H1 (cell line): ENCODE measurements around the gene SWI5. TPM values are rescaled to one million over a fixed set of nuclear protein-coding genes. Genes with fewer than 3 reads are reported as not detected.

Experiments
- CTCF ChIA-PET: fragments of 300-600 bp; sonication (Branson Sonifier 250); formaldehyde crosslinking; loops from one replicate; lab custom pipeline; 2021; ENCODE audit not compliant: partially characterized antibody; lab: Charles Lee
- POLR2A ChIA-PET: fragments of 300-600 bp; sonication (Branson Sonifier 250); formaldehyde crosslinking; loops from one replicate; lab custom pipeline; 2021; ENCODE audit warnings: inconsistent platforms; ENCODE audit not compliant: partially characterized antibody; lab: Charles Lee
- DNase-seq, 2 experiments: peaks; one replicate each; pipeline versions ENCODE4 v3.0.0 to v3.0.0-alpha.2; 2010 to 2022; ENCODE audit warnings: low spot score in 2 of 2, low read depth in 1 of 2, mixed read lengths in 1 of 2
- FAIRE-seq: peaks from 2 replicates; lab custom pipeline; 2011; peaks lifted over from hg19 to GRCh38; lab: Jason Lieb, UNC
- H2AFZ ChIP-seq: 2 replicates; pipeline ENCODE4 v1.8.1; 2012; ENCODE audit warnings: low read length, inconsistent platforms
- H2AK5ac ChIP-seq: 2 replicates; pipeline ENCODE4 v1.6.1; 2013; ENCODE audit warnings: low read depth, low read length
- H2BK120ac ChIP-seq: replicated peaks from 2 replicates; pipeline ENCODE3; 2013; ENCODE audit warnings: low read depth, low read length, inconsistent platforms
- H2BK12ac ChIP-seq: 2 replicates; pipeline ENCODE4 v1.6.1; 2013; ENCODE audit warnings: low read depth, low read length
- H2BK15ac ChIP-seq: 2 replicates; pipeline ENCODE4 v1.6.1; 2013; ENCODE audit warnings: low read length
- H2BK20ac ChIP-seq: 2 replicates; pipeline ENCODE4 v1.6.1; 2013; ENCODE audit warnings: low read length
- H2BK5ac ChIP-seq: 2 replicates; pipeline ENCODE4 v1.6.1; 2013; ENCODE audit warnings: low read depth, low read length
- H3K14ac ChIP-seq: 2 replicates; pipeline ENCODE4 v1.6.1; 2013; ENCODE audit warnings: inconsistent platforms; ENCODE audit not compliant: insufficient read length
- H3K18ac ChIP-seq: 2 replicates; pipeline ENCODE4 v1.6.1; 2013; ENCODE audit warnings: low read length; ENCODE audit errors: extremely low read depth
- H3K23ac ChIP-seq: 2 replicates; pipeline ENCODE4 v1.6.1; 2013; ENCODE audit warnings: inconsistent platforms; ENCODE audit not compliant: insufficient read length
- H3K23me2 ChIP-seq: 2 replicates; pipeline ENCODE4 v1.6.1; 2013; ENCODE audit warnings: low read depth, low read length
- H3K27ac ChIP-seq: 2 replicates; pipeline ENCODE4 v1.6.1; 2011; ENCODE audit warnings: low read depth, low read length, inconsistent platforms
- H3K27me3 ChIP-seq, 4 experiments: replicated peaks in 1 of 4; 1 replicate in 1 of 4; 2 replicates in 3 of 4; pipeline versions ENCODE4 v1.6.1 to v1.8.1; 2011 to 2013; ENCODE audit warnings: low read length in 3 of 4, mild to moderate bottlenecking in 3 of 4, inconsistent platforms in 2 of 4, mixed read lengths in 2 of 4, moderate library complexity in 1 of 4; ENCODE audit not compliant: control insufficient read depth in 3 of 4, insufficient read depth in 3 of 4; ENCODE audit errors: extremely low read depth in 1 of 4
- H3K36me3 ChIP-seq, 4 experiments: 2 replicates each; pipeline versions ENCODE4 v1.6.1 to v1.8.1; 2011 to 2013; ENCODE audit warnings: mild to moderate bottlenecking in 4 of 4, low read length in 3 of 4, moderate library complexity in 2 of 4, control low read depth in 1 of 4, inconsistent platforms in 1 of 4; ENCODE audit not compliant: insufficient read depth in 4 of 4, control insufficient read depth in 2 of 4
- H3K4ac ChIP-seq: replicated peaks from 2 replicates; pipeline ENCODE3; 2013; ENCODE audit warnings: low read length, low read depth, mixed read lengths, inconsistent platforms; ENCODE audit not compliant: insufficient read length
- H3K4me1 ChIP-seq, 4 experiments: replicated peaks in 1 of 4; 1 replicate in 1 of 4; 2 replicates in 3 of 4; pipeline versions ENCODE4 v1.6.1 to v1.8.1; 2011 to 2013; ENCODE audit warnings: low read length in 3 of 4, inconsistent platforms in 2 of 4, mixed read lengths in 1 of 4; ENCODE audit not compliant: insufficient read depth in 4 of 4, control insufficient read depth in 3 of 4
- H3K4me2 ChIP-seq, 2 experiments: 2 replicates each; pipeline versions ENCODE4 v1.6.1 to v1.8.1; 2011 to 2013; ENCODE audit warnings: low read depth in 2 of 2, low read length in 2 of 2, control low read depth in 1 of 2, inconsistent platforms in 1 of 2, mild to moderate bottlenecking in 1 of 2; ENCODE audit not compliant: insufficient read depth in 1 of 2
- H3K4me3 ChIP-seq, 4 experiments: fragments of 200-600, 300-600 bp in 1 of 4; sonication (generic), shearing (Covaris generic), sonication (Bioruptor Twin) in 1 of 4; 2 replicates each; pipeline versions ENCODE4 v1.5.1 to v1.8.1; 2011 to 2016; ENCODE audit warnings: low read length in 4 of 4, low read depth in 3 of 4, control low read depth in 2 of 4, inconsistent platforms in 2 of 4, mild to moderate bottlenecking in 2 of 4, mixed read lengths in 1 of 4, moderate library complexity in 1 of 4; ENCODE audit not compliant: insufficient read depth in 2 of 4; ENCODE audit errors: extremely low read depth in 1 of 4
- H3K56ac ChIP-seq: replicated peaks from 2 replicates; pipeline ENCODE3; 2013; ENCODE audit warnings: low read depth, mild to moderate bottlenecking, mixed read lengths, low read length, inconsistent platforms; ENCODE audit not compliant: insufficient read length
- H3K79me1 ChIP-seq: 2 replicates; pipeline ENCODE4 v1.6.1; 2013; ENCODE audit warnings: low read depth, low read length, control low read depth
- H3K79me2 ChIP-seq, 2 experiments: 2 replicates each; pipeline versions ENCODE4 v1.6.1 to v1.8.1; 2012 to 2013; ENCODE audit warnings: low read length in 2 of 2, mild to moderate bottlenecking in 2 of 2, inconsistent platforms in 1 of 2; ENCODE audit not compliant: insufficient read depth in 2 of 2, control insufficient read depth in 1 of 2
- H3K9ac ChIP-seq, 4 experiments: replicated peaks in 1 of 4; 1 replicate in 1 of 4; 2 replicates in 3 of 4; pipeline versions ENCODE4 v1.6.1 to v1.8.1; 2011 to 2013; ENCODE audit warnings: low read depth in 3 of 4, low read length in 3 of 4, control low read depth in 2 of 4, mild to moderate bottlenecking in 2 of 4, moderate library complexity in 2 of 4, inconsistent platforms in 1 of 4; ENCODE audit errors: extremely low read depth in 1 of 4
- H3K9me3 ChIP-seq, 2 experiments: 2 replicates each; pipeline versions ENCODE4 v1.6.1 to v1.8.1; 2012 to 2013; ENCODE audit warnings: mild to moderate bottlenecking in 2 of 2, moderate library complexity in 2 of 2, control low read depth in 1 of 2, inconsistent platforms in 1 of 2, low read depth in 1 of 2, low read length in 1 of 2, mixed read lengths in 1 of 2; ENCODE audit not compliant: insufficient read depth in 2 of 2
- H4K20me1 ChIP-seq, 2 experiments: replicated peaks in 1 of 2; 2 replicates each; pipeline versions ENCODE3 to v1.8.1; 2011 to 2013; ENCODE audit warnings: inconsistent platforms in 2 of 2, low read length in 2 of 2, mild to moderate bottlenecking in 1 of 2; ENCODE audit not compliant: insufficient read depth in 2 of 2, control insufficient read depth in 1 of 2
- H4K5ac ChIP-seq: 2 replicates; pipeline ENCODE4 v1.6.1; 2013; ENCODE audit warnings: low read length, low read depth, mixed read lengths, inconsistent platforms; ENCODE audit not compliant: insufficient read length
- H4K8ac ChIP-seq: 2 replicates; pipeline ENCODE4 v1.8.0; 2013; ENCODE audit warnings: mild to moderate bottlenecking, moderate library complexity, low read length, inconsistent platforms; ENCODE audit not compliant: insufficient read depth; ENCODE audit errors: extremely low read depth
- H4K91ac ChIP-seq: replicated peaks from 2 replicates; pipeline ENCODE3; 2013; ENCODE audit warnings: low read length, mixed read lengths, inconsistent platforms; ENCODE audit not compliant: insufficient read length
- E2F6 ChIP-seq: IDR thresholded peaks from 2 replicates; pipeline ENCODE4 v1.6.1; 2012; ENCODE audit warnings: inconsistent platforms
- HDAC2 ChIP-seq, 2 experiments: fragments of 300-600 bp in 1 of 2; sonication (generic) in 1 of 2; IDR thresholded peaks; 2 replicates each; pipeline ENCODE4 v1.6.1; 2011 to 2012; ENCODE audit warnings: low read depth in 2 of 2, low read length in 2 of 2, mild to moderate bottlenecking in 2 of 2, moderate library complexity in 2 of 2, borderline replicate concordance in 1 of 2, inconsistent platforms in 1 of 2
- POLR2AphosphoS5 ChIP-seq: IDR thresholded peaks from 2 replicates; pipeline ENCODE4 v1.6.1; 2011; ENCODE audit warnings: low read depth, low read length
- USF2 ChIP-seq: IDR thresholded peaks from 2 replicates; pipeline ENCODE4 v1.6.1; 2011; ENCODE audit warnings: low read length, improper control_type of control experiment
- WGBS, 2 experiments: shearing (Covaris generic) in 1 of 2; methylation state at CpG; one replicate each; pipeline versions ENCODE4 v1.1.6 to v1.1.7; 2013 to 2015; ENCODE audit warnings: low lambda C conversion rate in 2 of 2, mixed read lengths in 2 of 2, inconsistent platforms in 1 of 2, low coverage in 1 of 2, missing lambda C conversion rate in 1 of 2; ENCODE audit not compliant: insufficient replicate concordance in 2 of 2, insufficient coverage in 1 of 2, insufficient read length in 1 of 2; ENCODE audit errors: extremely low coverage in 1 of 2, missing lambda C conversion rate in 1 of 2; 5-methylcytosine and 5-hydroxymethylcytosine counted together
- polyA plus RNA-seq, 7 experiments: library from polyadenylated mRNA; depleted of rRNA in 3 of 7; stranded (reverse) in 5 of 7; unstranded in 2 of 7; fragments of >200 nt in 5 of 7; fragments of 200-250 nt in 2 of 7; gene quantifications; 1 replicate in 5 of 7; 2 replicates in 1 of 7; 4 replicates in 1 of 7; pipeline versions ENCODE4 v1.2.1 to v1.2.3, GENCODE V29; 2011 to 2013; ENCODE audit warnings: missing spikeins in 2 of 7, mixed read lengths in 2 of 7
- total RNA-seq: library from RNA; stranded (reverse); fragmentation: NEBNext Ultra II Directional; extraction: Animal tissue kit (Norgen Biotek cat#: 25700); gene quantifications from 2 replicates; pipeline ENCODE4 v1.2.1, GENCODE V29; 2021
- TF ChIP-seq, protein P1 (sequence below): IDR thresholded peaks from 2 replicates; pipeline ENCODE4 v1.6.1; 2011; ENCODE audit warnings: low read depth, mild to moderate bottlenecking, low read length; ENCODE audit not compliant: insufficient read depth

The SWI5 gene
- total and polyA plus RNA-seq, 2 of the 8 experiments (the other 6 are each of a cell fraction or from before 2014, with no cell fraction given), result 29.0 to 59.5 TPM

DNA sequence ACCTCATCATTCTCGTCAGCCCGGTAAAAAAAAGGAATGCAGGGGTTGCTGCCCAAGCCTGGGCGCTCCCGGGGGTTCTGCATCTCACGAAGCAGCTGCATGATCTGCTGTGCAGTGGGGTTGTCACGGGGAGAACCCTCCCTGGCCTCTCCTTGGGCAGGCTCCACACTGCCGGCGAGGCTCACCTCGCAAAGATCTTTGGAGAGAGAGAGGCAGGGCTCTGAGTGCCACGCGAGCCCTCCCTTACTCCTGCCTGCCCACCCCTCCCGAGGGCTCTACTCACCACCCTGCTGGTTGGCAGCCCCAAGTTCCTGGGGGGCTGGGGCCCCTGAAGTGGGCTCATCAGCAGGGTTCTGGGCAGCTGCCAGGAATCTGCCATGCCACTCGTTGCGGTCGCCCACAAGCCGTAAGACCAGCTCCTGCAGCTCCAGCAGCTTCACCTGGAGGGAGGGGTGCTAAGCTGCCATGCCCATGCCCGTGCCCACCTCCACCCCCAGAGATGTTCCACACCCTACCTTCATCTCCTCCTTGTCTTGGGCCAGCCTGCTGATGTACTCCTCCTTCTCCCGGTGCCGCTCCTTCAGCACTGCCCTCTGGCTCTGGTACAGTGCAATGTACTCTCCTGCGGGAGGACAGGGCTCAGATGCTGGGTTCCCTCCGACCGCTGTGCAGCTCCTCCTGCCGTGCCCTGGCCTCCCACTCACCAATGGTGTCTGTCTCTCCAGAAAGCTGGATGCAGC, 18.8 kb upstream of the SWI5 start:
- H4K5ac ChIP-seq, result no peak overlapping the region
- no peak overlapping the region for H3K4me2 ChIP-seq
- no peak overlapping the region for H3K9ac ChIP-seq
- H2BK5ac ChIP-seq, result no peak overlapping the region
- no peak overlapping the region for H2BK15ac ChIP-seq
- no peak overlapping the region for H2BK120ac ChIP-seq
- H3K4me3 ChIP-seq, result no peak overlapping the region
- no peak overlapping the region for H3K56ac ChIP-seq
- 91% methylated on average over 21 of the region's 23 CpGs; no CpG with 5 or more reads in 1 of the 2 experiments for WGBS, 2 experiments
- H3K27ac ChIP-seq, result no peak overlapping the region
- no peak overlapping the region for H3K18ac ChIP-seq
- H3K79me1 ChIP-seq, result peaks cover 1% of the 10 kb centered on the region; the same call in 1 of the 2 replicates
- H3K36me3 ChIP-seq, result peaks cover 4 to 32% (median 18%) of the 10 kb centered on the region in 4 experiments; a peak in 6 of 8 replicates
- H3K14ac ChIP-seq, result no peak overlapping the region
- no peaks in the 10 kb centered on the region for H3K9me3 ChIP-seq
- no peak overlapping the region for H3K4ac ChIP-seq
- TF ChIP-seq USF2 (no peak), E2F6 (no peak), POLR2AphosphoS5 (peak; percentile 54; the same call in 1 of the 2 replicates), HDAC2 (IDR thresholded peaks at IDR 0.05; ENCODE audit: borderline replicate concordance in 1 of 2, low read depth in 2 of 2, low read length in 2 of 2) (no peak)
- TF ChIP-seq, protein P1, sequence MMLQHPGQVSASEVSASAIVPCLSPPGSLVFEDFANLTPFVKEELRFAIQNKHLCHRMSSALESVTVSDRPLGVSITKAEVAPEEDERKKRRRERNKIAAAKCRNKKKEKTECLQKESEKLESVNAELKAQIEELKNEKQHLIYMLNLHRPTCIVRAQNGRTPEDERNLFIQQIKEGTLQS, result no peak
- TF ChIP-seq, all 59 proteins: peak for 1
- POLR2A ChIA-PET, result interaction anchor here (0.6 to 1.6 kb wide), 3 partner anchors 11 to 50 kb away, joined by 3 read pairs; no protein-coding TSS in a partner anchor
- FAIRE-seq (no peak), DNase-seq (no peak)
- Histone ChIP-seq H3K27me3 (no peaks in the 10 kb centered on the region), H3K23ac (no peak overlapping the region), H3K23me2 (no peaks in the 10 kb centered on the region), H4K20me1 (peaks cover 8 to 17% of the 10 kb centered on the region in 2 experiments), H2AK5ac (no peak overlapping the region), H2AFZ (no peak overlapping the region), H4K8ac (peak overlapping the region; percentile 35; the same call in 1 of the 2 replicates), H4K91ac (no peak overlapping the region), H2BK12ac (no peak overlapping the region), H2BK20ac (no peak overlapping the region), H3K79me2 (peaks cover 0 to 1% of the 10 kb centered on the region in 2 experiments; a peak in 1 of 4 replicates), H3K4me1 (peaks cover 0 to 3% (median 2%) of the 10 kb centered on the region in 4 experiments; a peak in 3 of 7 replicates)
- CTCF ChIA-PET, result interaction anchor here (0.6 to 7.9 kb wide), 9 partner anchors 8 to 141 kb away, joined by 3 to 58 read pairs (median 4); no protein-coding TSS in a partner anchor
